KOPT-K1 (cell line): ENCODE results near the gene BOD1.

Experiments used
- H3K27ac ChIP-seq: fragments of 200-600 bp; sonication (generic); 2 replicates; pipeline ENCODE4 v1.5.1; 2016; ENCODE audit warnings: antibody characterized with exemption, mild to moderate bottlenecking, low read depth, low read length; ENCODE audit not compliant: poor library complexity, severe bottlenecking
- H3K36me3 ChIP-seq: fragments of 200-600 bp; sonication (generic); 2 replicates; pipeline ENCODE4 v1.5.1; 2017; ENCODE audit warnings: antibody characterized with exemption, mild to moderate bottlenecking, low read length, moderate library complexity; ENCODE audit not compliant: insufficient read depth
- H3K9me3 ChIP-seq: fragments of 200-600 bp; sonication (generic); 2 replicates; pipeline ENCODE4 v1.5.1; 2017; ENCODE audit warnings: antibody characterized with exemption, low read length, mild to moderate bottlenecking; ENCODE audit not compliant: insufficient read depth, poor library complexity, severe bottlenecking

BOD1 gene

GRCh38 chr5:173563246-173563645 lies 53.2 kb downstream of the BOD1 start:
- no peaks in the 10 kb centered on the region for H3K36me3 ChIP-seq
- H3K27ac ChIP-seq: no peak overlapping the region

GRCh38 chr5:173562451-173562850 lies 54.0 kb downstream of the BOD1 start:
- Histone ChIP-seq H3K9me3 (peaks cover 32% of the 10 kb centered on the region), H3K27ac (no peak overlapping the region), H3K36me3 (no peaks in the 10 kb centered on the region)

More at GRCh38 chr5:173563246-173563645, 53.2 kb downstream of the BOD1 start:
- peaks cover 33% of the 10 kb centered on the region for H3K9me3 ChIP-seq
